ENCODE results near the gene METRN.

DNA sequence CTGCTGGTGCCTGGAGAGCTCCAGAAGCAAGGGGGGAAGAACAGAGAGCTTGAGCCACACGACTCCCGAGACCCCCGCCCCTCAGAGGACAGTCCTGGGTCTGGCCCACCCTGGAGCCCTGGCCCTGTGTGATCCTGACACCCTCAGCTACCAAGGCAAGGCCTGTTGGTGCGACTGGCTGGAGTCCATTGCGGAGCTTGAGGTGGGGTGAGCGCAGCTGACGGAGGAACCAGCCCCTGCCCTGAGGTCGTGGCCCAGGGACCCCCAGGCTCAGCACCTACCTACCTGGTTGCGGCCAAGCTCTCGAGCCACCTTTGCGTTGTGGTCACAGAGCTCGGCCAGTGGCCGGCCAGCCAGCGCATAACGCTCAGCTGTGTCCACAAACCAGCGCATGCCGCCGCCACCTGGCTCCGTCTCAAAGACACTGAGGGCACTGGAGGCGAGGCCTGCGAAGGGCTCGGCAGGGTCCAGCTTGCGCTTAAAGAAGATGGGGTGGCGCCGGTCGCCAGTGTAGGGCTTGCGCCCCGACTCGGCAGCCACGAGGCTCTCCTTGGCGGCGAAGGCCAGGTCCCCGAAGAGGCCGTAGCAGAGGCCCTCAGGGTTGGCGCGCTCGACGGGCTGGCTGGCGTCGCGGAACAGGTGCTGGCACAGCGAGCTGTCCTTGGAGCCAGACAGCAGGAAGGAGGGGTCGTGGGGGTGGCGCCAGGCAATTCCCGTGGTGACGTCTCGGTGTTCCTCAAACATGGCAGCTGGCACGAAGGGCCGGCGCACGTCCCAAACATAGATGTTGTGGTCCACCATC lies 28.3 kb upstream of the METRN start:
- TF ChIP-seq, protein P1, sequence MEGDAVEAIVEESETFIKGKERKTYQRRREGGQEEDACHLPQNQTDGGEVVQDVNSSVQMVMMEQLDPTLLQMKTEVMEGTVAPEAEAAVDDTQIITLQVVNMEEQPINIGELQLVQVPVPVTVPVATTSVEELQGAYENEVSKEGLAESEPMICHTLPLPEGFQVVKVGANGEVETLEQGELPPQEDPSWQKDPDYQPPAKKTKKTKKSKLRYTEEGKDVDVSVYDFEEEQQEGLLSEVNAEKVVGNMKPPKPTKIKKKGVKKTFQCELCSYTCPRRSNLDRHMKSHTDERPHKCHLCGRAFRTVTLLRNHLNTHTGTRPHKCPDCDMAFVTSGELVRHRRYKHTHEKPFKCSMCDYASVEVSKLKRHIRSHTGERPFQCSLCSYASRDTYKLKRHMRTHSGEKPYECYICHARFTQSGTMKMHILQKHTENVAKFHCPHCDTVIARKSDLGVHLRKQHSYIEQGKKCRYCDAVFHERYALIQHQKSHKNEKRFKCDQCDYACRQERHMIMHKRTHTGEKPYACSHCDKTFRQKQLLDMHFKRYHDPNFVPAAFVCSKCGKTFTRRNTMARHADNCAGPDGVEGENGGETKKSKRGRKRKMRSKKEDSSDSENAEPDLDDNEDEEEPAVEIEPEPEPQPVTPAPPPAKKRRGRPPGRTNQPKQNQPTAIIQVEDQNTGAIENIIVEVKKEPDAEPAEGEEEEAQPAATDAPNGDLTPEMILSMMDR (optimal IDR thresholded peaks at IDR 0.05 in 1 of 3, IDR thresholded peaks at IDR 0.05 in 1 of 3, conservative IDR thresholded peaks at IDR 0.05 in 1 of 3; ENCODE audit: extremely low read depth in 1 of 3, insufficient read depth in 2 of 3, low read length in 3 of 3): no peak
- TF ChIP-seq EZH2 (IDR thresholded peaks at IDR 0.05; ENCODE audit: low read length): no peak
